ENCODE results near the gene NUP50.

DNA sequence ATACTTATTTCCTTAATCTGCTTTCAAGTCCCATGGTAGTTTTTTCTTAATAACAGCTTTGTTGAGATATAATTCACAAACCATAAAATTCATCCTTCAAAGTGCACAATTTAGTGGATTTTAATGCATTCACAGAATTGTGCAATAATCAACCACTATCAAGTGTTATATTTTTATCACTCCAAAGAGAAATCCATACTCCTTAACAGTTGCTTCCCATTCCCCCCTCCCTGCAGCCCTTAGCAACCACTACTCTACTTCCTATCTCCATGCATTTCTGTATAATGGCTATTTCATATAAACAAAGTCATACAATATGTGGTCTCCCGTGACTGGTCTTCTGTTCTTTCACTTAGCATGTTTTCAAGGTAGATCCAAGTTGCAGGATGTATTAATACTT, 18.8 kb upstream of the NUP50 start:
- TF ChIP-seq, protein P1, sequence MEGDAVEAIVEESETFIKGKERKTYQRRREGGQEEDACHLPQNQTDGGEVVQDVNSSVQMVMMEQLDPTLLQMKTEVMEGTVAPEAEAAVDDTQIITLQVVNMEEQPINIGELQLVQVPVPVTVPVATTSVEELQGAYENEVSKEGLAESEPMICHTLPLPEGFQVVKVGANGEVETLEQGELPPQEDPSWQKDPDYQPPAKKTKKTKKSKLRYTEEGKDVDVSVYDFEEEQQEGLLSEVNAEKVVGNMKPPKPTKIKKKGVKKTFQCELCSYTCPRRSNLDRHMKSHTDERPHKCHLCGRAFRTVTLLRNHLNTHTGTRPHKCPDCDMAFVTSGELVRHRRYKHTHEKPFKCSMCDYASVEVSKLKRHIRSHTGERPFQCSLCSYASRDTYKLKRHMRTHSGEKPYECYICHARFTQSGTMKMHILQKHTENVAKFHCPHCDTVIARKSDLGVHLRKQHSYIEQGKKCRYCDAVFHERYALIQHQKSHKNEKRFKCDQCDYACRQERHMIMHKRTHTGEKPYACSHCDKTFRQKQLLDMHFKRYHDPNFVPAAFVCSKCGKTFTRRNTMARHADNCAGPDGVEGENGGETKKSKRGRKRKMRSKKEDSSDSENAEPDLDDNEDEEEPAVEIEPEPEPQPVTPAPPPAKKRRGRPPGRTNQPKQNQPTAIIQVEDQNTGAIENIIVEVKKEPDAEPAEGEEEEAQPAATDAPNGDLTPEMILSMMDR (IDR thresholded peaks at IDR 0.05): no peak
- TF ChIP-seq POLR2A (IDR thresholded peaks at IDR 0.05): no peak

All from vagina (tissue), 2 donors.